Right lobe of liver (tissue), 6 donors: ENCODE results near the gene SPTBN2. TPM values are rescaled to one million over a fixed set of nuclear protein-coding genes. Genes with fewer than 3 reads are reported as not detected.

Source experiments
- ATAC-seq, 4 donors: fragments of 200-7000 bp; cut with Tn5 transposase; one replicate each; pipeline ENCODE4 v1.9.1; 2020; ENCODE audit warnings: mild to moderate bottlenecking in 4 of 4, moderate library complexity in 4 of 4
- DNase-seq, 3 donors: peaks; one replicate each; pipeline ENCODE4 v3.0.0-alpha.2; 2020
- H3K27ac ChIP-seq, 3 donors: fragments of 200-600 bp; one replicate each; pipeline ENCODE4 v1.8.0; 2022
- H3K27me3 ChIP-seq, 2 donors: fragments of 200-600 bp; one replicate each; pipeline ENCODE4 v1.8.0; 2022
- H3K36me3 ChIP-seq, 4 donors: fragments of 200-600 bp; sonication (generic) in 1 of 4; one replicate each; pipeline versions ENCODE4 v1.5.1 to v1.8.0; 2017 to 2022; ENCODE audit warnings: control low read depth in 1 of 4
- H3K4me1 ChIP-seq, 4 donors: fragments of 200-600 bp; sonication (generic) in 1 of 4; one replicate each; pipeline versions ENCODE4 v1.5.1 to v1.8.0; 2017 to 2022; ENCODE audit warnings: control low read depth in 1 of 4
- H3K4me3 ChIP-seq, 3 donors: fragments of 200-600 bp; one replicate each; pipeline ENCODE4 v1.8.0; 2022
- H3K9me3 ChIP-seq, 4 donors: fragments of 200-600 bp; sonication (generic) in 1 of 4; one replicate each; pipeline versions ENCODE4 v1.5.1 to v1.8.0; 2017 to 2022; ENCODE audit warnings: control low read depth in 1 of 4
- CTCF ChIP-seq, 4 donors: fragments of 200-600 bp in 3 of 4; fragments of 450-650 bp in 1 of 4; IDR thresholded peaks; one replicate each; pipeline versions ENCODE4 v1.5.1 to v1.8.0; 2016 to 2022; ENCODE audit warnings: antibody characterized with exemption in 4 of 4, mild to moderate bottlenecking in 2 of 4
- POLR2A ChIP-seq: fragments of 450-650 bp; IDR thresholded peaks from one replicate; pipeline ENCODE4 v1.6.1; 2017; ENCODE audit warnings: antibody characterized with exemption, mild to moderate bottlenecking
- WGBS: methylation state at CpG from one replicate; pipeline ENCODE4 v1.1.6; 2018; ENCODE audit warnings: low coverage, low lambda C conversion rate; ENCODE audit not compliant: insufficient coverage; ENCODE audit errors: missing lambda C conversion rate; 5-methylcytosine and 5-hydroxymethylcytosine counted together
- intact Hi-C, 2 donors: fragments of 100-400 bp; cut with DNase I; formaldehyde crosslinking; loops; one replicate each; pipeline versions ENCODE4 v1.11.2 to v1.14.1; 2022
- total RNA-seq, 6 experiments: library from RNA; depleted of rRNA in 2 of 6; stranded (reverse); fragments of >200 nt in 2 of 6; fragmentation: NEBNext Ultra II Directional in 3 of 6; extraction: Animal tissue kit (Norgen Biotek cat#: 25700) in 3 of 6; gene quantifications; one replicate each; pipeline versions ENCODE4 v1.1.0 to v1.2.4, GENCODE V29; 2016 to 2023
- donor health status: DM: no; HTN: yes; CAD: no.
- donor health status: DM: no; HTN: no; CAD: no.
- donor health status: DM: no; HTN: no; CAD: no.
- donor health status: DM: no; HTN: yes; CAD: no.
- donor health status: DM: no; HTN: yes; CAD: no.

SPTBN2 gene
- total RNA-seq, 6 experiments from 2014 or later, result 20.7 to 67.1 (median 50.7) TPM

- intact Hi-C loops, result no loop called here
- Histone ChIP-seq H3K27ac (no peak overlapping the region), H3K9me3 (no peaks in the 10 kb centered on the region), H3K4me3 (no peak overlapping the region), H3K4me1 (no peaks in the 10 kb centered on the region), H3K27me3 (no peaks in the 10 kb centered on the region), H3K36me3 (no peaks in the 10 kb centered on the region)
- DNase-seq, result no peak
- 95% methylated on average over 2 of the region's 2 CpGs for whole genome bisulfite sequencing
- no peak for ATAC-seq
- TF ChIP-seq POLR2A, result no peak
- TF ChIP-seq CTCF (IDR thresholded peaks at IDR 0.05), result no peak
These were observed 37.7 kb upstream of the SPTBN2 start for GRCh38 chr11:66766681-66767080.

- WGBS, result 96% methylated on average over 20 of the region's 27 CpGs
- no peak for TF ChIP-seq POLR2A
- no peak for TF ChIP-seq CTCF (IDR thresholded peaks at IDR 0.05)
- DNase-seq (no peak), ATAC-seq (no peak)
- Histone ChIP-seq H3K4me1 (no peaks in the 10 kb centered on the region), H3K9me3 (no peaks in the 10 kb centered on the region), H3K4me3 (no peak overlapping the region), H3K36me3 (no peaks in the 10 kb centered on the region), H3K27me3 (no peaks in the 10 kb centered on the region), H3K27ac (no peak overlapping the region)
- intact Hi-C loops, result no loop called here
These were observed 33.1 kb upstream of the SPTBN2 start for GRCh38 chr11:66762088-66762487.

- DNase-seq (no peak), ATAC-seq (no peak)
- intact Hi-C loops, result no loop called here
- Histone ChIP-seq H3K4me1 (no peaks in the 10 kb centered on the region), H3K27me3 (no peaks in the 10 kb centered on the region), H3K36me3 (no peaks in the 10 kb centered on the region), H3K9me3 (no peaks in the 10 kb centered on the region), H3K27ac (no peak overlapping the region), H3K4me3 (no peak overlapping the region)
- TF ChIP-seq POLR2A (no peak), CTCF (IDR thresholded peaks at IDR 0.05) (no peak)
- WGBS, result 95% methylated on average over 4 of the region's 4 CpGs
These were observed 23.1 kb upstream of the SPTBN2 start for GRCh38 chr11:66752148-66752547.

GRCh38 chr11:66749091-66749490, 20.1 kb upstream of the SPTBN2 start:
- 24% methylated on average over 2 of the region's 2 CpGs for WGBS
- Histone ChIP-seq H3K4me1 (peaks cover 0 to 5% (median 0%) of the 10 kb centered on the region in 4 donors), H3K36me3 (no peaks in the 10 kb centered on the region), H3K4me3 (no peak overlapping the region), H3K27ac (no peak overlapping the region), H3K27me3 (no peaks in the 10 kb centered on the region), H3K9me3 (no peaks in the 10 kb centered on the region)
- intact Hi-C loops, result no loop called here
- no peak for ATAC-seq
- TF ChIP-seq CTCF (IDR thresholded peaks at IDR 0.05) (no peak), POLR2A (no peak)
- DNase-seq, result no peak

GRCh38 chr11:66747480-66747879, 18.5 kb upstream of the SPTBN2 start:
- intact Hi-C loops, result no loop called here
- Histone ChIP-seq H3K36me3 (no peaks in the 10 kb centered on the region), H3K4me3 (no peak overlapping the region), H3K27ac (no peak overlapping the region), H3K4me1 (peaks cover 0 to 5% (median 0%) of the 10 kb centered on the region in 4 donors), H3K9me3 (no peaks in the 10 kb centered on the region), H3K27me3 (no peaks in the 10 kb centered on the region)
- DNase-seq (no peak), ATAC-seq (no peak)
- no peak for TF ChIP-seq POLR2A
- TF ChIP-seq CTCF (IDR thresholded peaks at IDR 0.05), result no peak
- 88% methylated on average over 5 of the region's 7 CpGs for WGBS
